IMR-90 (cell line): ENCODE data around the gene REXO1. TPM values are rescaled to one million over a fixed set of nuclear protein-coding genes. Genes with fewer than 3 reads are reported as not detected.

ENCODE experiments used
- ATAC-seq: fragments of 200-7000 bp; cut with Tn5 transposase; 2 replicates; pipeline ENCODE4 v1.9.1; 2020; ENCODE audit warnings: low read depth, mild to moderate bottlenecking, moderate library complexity
- BruUV-seq: library from RNA; stranded (reverse); fragments of 400-500 nt; replicated peaks from 2 replicates; lab custom pipeline; 2021; lab: Mats Ljungman, UMichigan
- CTCF ChIA-PET: fragments of 300-600 bp; formaldehyde crosslinking; extraction: SDS; loops from one replicate; lab custom pipeline; 2021; ENCODE audit warnings: antibody characterized with exemption; lab: Yijun Ruan, JAX
- POLR2A ChIA-PET: fragments of 300-600 bp; sonication (Branson Sonifier 250); formaldehyde crosslinking; loops from one replicate; lab custom pipeline; 2022; ENCODE audit warnings: antibody characterized with exemption; ENCODE audit not compliant: unreplicated experiment; lab: Charles Lee
- DNase-seq: peaks from one replicate; pipeline ENCODE4 v3.0.0; 2013
- H2AFZ ChIP-seq: replicated peaks from 2 replicates; pipeline ENCODE3; 2013; ENCODE audit warnings: low read length, mild to moderate bottlenecking; ENCODE audit not compliant: poor library complexity
- H2AK5ac ChIP-seq: 2 replicates; pipeline ENCODE4 v1.6.1; 2013; ENCODE audit warnings: low read depth, low read length, inconsistent platforms
- H2AK9ac ChIP-seq: replicated peaks from 2 replicates; pipeline ENCODE3; 2013; ENCODE audit warnings: mild to moderate bottlenecking, low read depth, low read length, moderate library complexity; ENCODE audit not compliant: poor library complexity
- H2BK120ac ChIP-seq: 2 replicates; pipeline ENCODE4 v1.6.1; 2013; ENCODE audit warnings: low read depth, low read length, inconsistent platforms
- H2BK15ac ChIP-seq: 3 replicates; pipeline ENCODE4 v1.6.1; 2013; ENCODE audit warnings: low read depth, low read length, inconsistent platforms
- H2BK20ac ChIP-seq: 2 replicates; pipeline ENCODE4 v1.6.1; 2013; ENCODE audit warnings: low read depth, mild to moderate bottlenecking, inconsistent platforms, low read length, moderate library complexity
- H2BK5ac ChIP-seq: 2 replicates; pipeline ENCODE4 v1.6.1; 2013; ENCODE audit warnings: mild to moderate bottlenecking, low read depth, low read length, inconsistent platforms; ENCODE audit not compliant: poor library complexity, severe bottlenecking
- H3K14ac ChIP-seq: replicated peaks from 2 replicates; pipeline ENCODE4 v1.6.1; 2013; ENCODE audit warnings: low read depth, low read length, inconsistent platforms
- H3K18ac ChIP-seq: 2 replicates; pipeline ENCODE4 v1.6.1; 2013; ENCODE audit warnings: low read depth, low read length, control low read depth
- H3K23ac ChIP-seq: 2 replicates; pipeline ENCODE4 v1.6.1; 2013; ENCODE audit warnings: low read depth, low read length, inconsistent platforms
- H3K27ac ChIP-seq: 2 replicates; pipeline ENCODE4 v1.5.1; 2013; ENCODE audit warnings: mild to moderate bottlenecking, control low read depth, low read length; ENCODE audit not compliant: insufficient read depth
- H3K27me3 ChIP-seq: 2 replicates; pipeline ENCODE4 v1.6.1; 2013; ENCODE audit warnings: low read length; ENCODE audit not compliant: control insufficient read depth, insufficient read depth
- H3K36me3 ChIP-seq: 2 replicates; pipeline ENCODE4 v1.6.1; 2013; ENCODE audit warnings: low read length, mixed read lengths; ENCODE audit not compliant: control insufficient read depth, insufficient read depth
- H3K4ac ChIP-seq: 2 replicates; pipeline ENCODE4 v1.6.1; 2013; ENCODE audit warnings: low read depth, low read length, inconsistent platforms
- H3K4me1 ChIP-seq: 2 replicates; pipeline ENCODE4 v1.6.1; 2013; ENCODE audit warnings: low read length, mixed read lengths; ENCODE audit not compliant: control insufficient read depth, insufficient read depth
- H3K4me2 ChIP-seq: 2 replicates; pipeline ENCODE4 v1.6.1; 2013; ENCODE audit warnings: low read depth, mild to moderate bottlenecking, control low read depth, low read length, moderate library complexity
- H3K4me3 ChIP-seq: 2 replicates; pipeline ENCODE4 v1.5.1; 2013; ENCODE audit warnings: low read depth, mild to moderate bottlenecking, control low read depth, low read length, moderate library complexity; ENCODE audit not compliant: insufficient read depth
- H3K56ac ChIP-seq: 2 replicates; pipeline ENCODE4 v1.6.1; 2013; ENCODE audit warnings: low read length, inconsistent platforms; ENCODE audit not compliant: insufficient read depth; ENCODE audit errors: extremely low read depth
- H3K79me1 ChIP-seq, 2 experiments: 2 replicates each; pipeline ENCODE4 v1.6.1; 2013; ENCODE audit warnings: low read length in 2 of 2, inconsistent platforms in 1 of 2, low read depth in 1 of 2
- H3K9ac ChIP-seq: 2 replicates; pipeline ENCODE4 v1.6.1; 2013; ENCODE audit warnings: low read depth, low read length, control low read depth
- H3K9me1 ChIP-seq: 2 replicates; pipeline ENCODE4 v1.6.1; 2013; ENCODE audit warnings: low read length, inconsistent platforms; ENCODE audit not compliant: insufficient read depth
- H3K9me3 ChIP-seq: 2 replicates; pipeline ENCODE4 v1.6.1; 2013; ENCODE audit warnings: low read length; ENCODE audit not compliant: control insufficient read depth, insufficient read depth
- H4K20me1 ChIP-seq: 2 replicates; pipeline ENCODE4 v1.6.1; 2013; ENCODE audit warnings: low read length, inconsistent platforms; ENCODE audit not compliant: insufficient read depth
- H4K5ac ChIP-seq: 2 replicates; pipeline ENCODE4 v1.6.1; 2013; ENCODE audit warnings: mild to moderate bottlenecking, low read depth, low read length, control low read depth
- H4K8ac ChIP-seq, 2 experiments: 2 replicates each; pipeline ENCODE4 v1.6.1; 2013; ENCODE audit warnings: low read depth in 2 of 2, low read length in 2 of 2, control low read depth in 1 of 2, inconsistent platforms in 1 of 2
- H4K91ac ChIP-seq: 2 replicates; pipeline ENCODE4 v1.6.1; 2013; ENCODE audit warnings: low read depth, low read length, inconsistent platforms; ENCODE audit not compliant: insufficient read depth
- BHLHE40 ChIP-seq: fragments of 150-350 bp; IDR thresholded peaks from 2 replicates; pipeline ENCODE4 v1.6.1; 2016; ENCODE audit warnings: mild to moderate bottlenecking, low read depth, low read length
- ELK1 ChIP-seq: fragments of 150-350 bp; IDR thresholded peaks from 2 replicates; pipeline ENCODE4 v1.6.1; 2016; ENCODE audit warnings: low read depth, mild to moderate bottlenecking, low read length, moderate library complexity, borderline replicate concordance
- NFE2L2 ChIP-seq: fragments of 150-350 bp; IDR thresholded peaks from 2 replicates; pipeline ENCODE4 v1.6.1; 2016; ENCODE audit warnings: low read depth, mild to moderate bottlenecking, low read length
- USF2 ChIP-seq: fragments of 150-350 bp; IDR thresholded peaks from 2 replicates; pipeline ENCODE4 v1.6.1; 2017; ENCODE audit warnings: mild to moderate bottlenecking, antibody characterized with exemption, low read length, low read depth
- WGBS, 2 experiments: methylation state at CpG; one replicate each; pipeline versions ENCODE4 v1.1.5 to v1.1.7; 2013; ENCODE audit warnings: missing lambda C conversion rate in 2 of 2; ENCODE audit not compliant: insufficient read length in 1 of 2; ENCODE audit errors: extremely low coverage in 2 of 2; 5-methylcytosine and 5-hydroxymethylcytosine counted together
- dilution Hi-C: fragments of 300-500 bp; cut with HindIII; formaldehyde crosslinking; loops from one replicate; pipeline ENCODE4 v1.14.3; 2018; ENCODE audit warnings: low sequenced_read_pairs; ENCODE audit not compliant: unreplicated experiment
- in situ Hi-C: fragments of 300-500 bp; cut with MboI; formaldehyde crosslinking; loops from 3 replicates; pipeline ENCODE4 v1.14.3; 2019; ENCODE audit warnings: low sequenced_read_pairs, inconsistent platforms, mixed read lengths
- intact Hi-C: fragments of 100-400 bp; cut with micrococcal nuclease; formaldehyde crosslinking; loops from 2 replicates; pipeline ENCODE4 v1.10.0; 2022
- polyA plus RNA-seq, 3 experiments: library from polyadenylated mRNA; depleted of rRNA; stranded (reverse); fragments of >200 nt; gene quantifications; 2 replicates each; pipeline ENCODE4 v1.2.3, GENCODE V29; 2012; ENCODE audit warnings: low replicate concordance in 1 of 3
- total RNA-seq: library from RNA; depleted of rRNA; stranded (reverse); fragments of >200 nt; gene quantifications from 2 replicates; pipeline ENCODE4 v1.2.3, GENCODE V29; 2012

Gene REXO1
- total and polyA plus RNA-seq, 2 of the 4 experiments (the other 2 are of a cell fraction): 1.4 to 63.7 TPM

- H2AK9ac ChIP-seq: no peak overlapping the region
- H3K79me1 ChIP-seq: no peaks in the 10 kb centered on the region
- H3K18ac ChIP-seq: no peak overlapping the region
- H3K4me1 ChIP-seq: no peaks in the 10 kb centered on the region
- no peak overlapping the region for H3K14ac ChIP-seq
- no peak overlapping the region for H3K23ac ChIP-seq
- H3K27ac ChIP-seq: no peak overlapping the region
- peaks cover 47% of the 10 kb centered on the region for H3K27me3 ChIP-seq
- DNase-seq (no peak), ATAC-seq (no peak)
- no TSS peak for BruUV-seq
- no peak for TF ChIP-seq NFE2L2
- TF ChIP-seq ELK1: no peak
- no peak for TF ChIP-seq BHLHE40
- TF ChIP-seq USF2: no peak
- in situ Hi-C loops: loop anchor here (25.0 kb wide), 1 partner anchor 246 kb away; no protein-coding TSS in a partner anchor
- no peak overlapping the region for H3K4me3 ChIP-seq
- no peak overlapping the region for H2BK15ac ChIP-seq
- CTCF ChIA-PET: no interaction called here
- no peak overlapping the region for H3K56ac ChIP-seq
- peak overlapping the region; percentile 43 for H2AFZ ChIP-seq
- no peaks in the 10 kb centered on the region for H3K36me3 ChIP-seq
- no peak overlapping the region for H2AK5ac ChIP-seq
- WGBS, 2 experiments: 48% methylated on average over 4 of the region's 4 CpGs; no CpG with 5 or more reads in 1 of the 2 experiments
- H4K5ac ChIP-seq: no peak overlapping the region
- no peak overlapping the region for H3K9ac ChIP-seq
- intact Hi-C loops: no loop called here
- no peak overlapping the region for H2BK120ac ChIP-seq
- dilution Hi-C loops: no loop called here
- no peak overlapping the region for H3K4me2 ChIP-seq
- peaks cover 18% of the 10 kb centered on the region for H3K9me3 ChIP-seq
- H4K20me1 ChIP-seq: no peaks in the 10 kb centered on the region
- no peak overlapping the region for H3K4ac ChIP-seq
- no peak overlapping the region for H4K91ac ChIP-seq
- H4K8ac ChIP-seq: no peak overlapping the region
- H2BK20ac ChIP-seq: no peak overlapping the region
- H2BK5ac ChIP-seq: no peak overlapping the region
- no peaks in the 10 kb centered on the region for H3K9me1 ChIP-seq
- POLR2A ChIA-PET: no interaction called here
Measured at GRCh38 chr19:1783354-1783753, 64.9 kb downstream of the REXO1 start.
